Measurements from ENCODE around the gene HOOK1.

HOOK1 gene

GRCh38 chr1:59866462-59866861, 51.7 kb downstream of the HOOK1 start:
- H3K4me3 ChIP-seq (ENCODE audit: insufficient read depth in 1 of 2, low read depth in 1 of 2, low read length in 2 of 2): no peak overlapping the region
- no peak overlapping the region for H2AFZ ChIP-seq (ENCODE audit: low read depth, low read length)
- H3K27ac ChIP-seq (ENCODE audit: low read length, poor library complexity, severe bottlenecking): no peak overlapping the region
- H2BK120ac ChIP-seq (ENCODE audit: low read depth, low read length): no peak overlapping the region
- H3K36me3 ChIP-seq (ENCODE audit: control insufficient read depth in 1 of 2, insufficient read depth in 2 of 2, low read depth in 1 of 2, low read length in 2 of 2): no peaks in the 10 kb centered on the region
- H2BK12ac ChIP-seq (ENCODE audit: low read length in 2 of 2): no peak overlapping the region
- no peaks in the 10 kb centered on the region for H3K79me1 ChIP-seq (replicated peaks; ENCODE audit: low read length, poor library complexity, severe bottlenecking)
- H3K9me3 ChIP-seq (ENCODE audit: control insufficient read depth, low read length): no peaks in the 10 kb centered on the region
- H2BK15ac ChIP-seq (ENCODE audit: low read depth, poor library complexity, severe bottlenecking): no peak overlapping the region
- no peak overlapping the region for H3K23ac ChIP-seq (ENCODE audit: low read length in 2 of 2)
- WGBS: no CpG with 5 or more reads among the region's 2 CpGs
- H2BK5ac ChIP-seq (ENCODE audit: low read depth, low read length, poor library complexity, severe bottlenecking): no peak overlapping the region
- no peak overlapping the region for H2AK5ac ChIP-seq (ENCODE audit: low read length, severe bottlenecking)
- no peaks in the 10 kb centered on the region for H3K4me1 ChIP-seq (ENCODE audit: control insufficient read depth, insufficient read depth, low read depth, low read length)
- DNase-seq: no peak
- no peak overlapping the region for H3K4me2 ChIP-seq (ENCODE audit: low read length, poor library complexity, severe bottlenecking)
- H4K8ac ChIP-seq (ENCODE audit: low read length): no peak overlapping the region
- no peak overlapping the region for H3K18ac ChIP-seq (ENCODE audit: low read depth in 1 of 2, low read length in 2 of 2)
- no peak overlapping the region for H3K4ac ChIP-seq (ENCODE audit: low read depth in 1 of 2, low read length in 2 of 2)
- no peaks in the 10 kb centered on the region for H3K27me3 ChIP-seq (ENCODE audit: control insufficient read depth in 1 of 2, insufficient read depth in 1 of 2, low read length in 2 of 2)
- H4K91ac ChIP-seq (ENCODE audit: low read length): no peak overlapping the region
- H3K14ac ChIP-seq (ENCODE audit: low read length in 2 of 2): no peak overlapping the region
- no peak overlapping the region for H3K9ac ChIP-seq (ENCODE audit: low read length)

DNA sequence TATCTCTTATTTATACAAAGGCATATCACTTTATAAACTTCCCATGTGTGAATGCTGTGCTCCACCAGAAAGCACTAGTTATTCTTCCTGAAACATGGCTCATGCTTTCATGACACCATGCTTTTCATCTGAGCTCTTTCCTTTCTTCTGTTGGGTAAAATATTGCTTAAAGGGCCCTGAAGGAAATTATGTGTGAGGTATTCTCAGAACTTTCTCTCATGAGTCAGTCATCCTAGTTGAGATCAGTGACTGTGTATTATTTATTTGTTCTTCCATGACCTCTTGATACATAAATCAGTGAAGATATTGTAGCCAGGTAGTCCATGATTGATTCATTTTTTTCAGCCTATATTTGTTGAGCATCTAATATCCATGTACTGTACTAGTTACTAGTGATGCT, 57.0 kb downstream of the HOOK1 start:
- H3K27me3 ChIP-seq (ENCODE audit: control insufficient read depth in 1 of 2, insufficient read depth in 1 of 2, low read length in 2 of 2): no peaks in the 10 kb centered on the region
- no peak overlapping the region for H2BK15ac ChIP-seq (ENCODE audit: low read depth, poor library complexity, severe bottlenecking)
- H3K9ac ChIP-seq (ENCODE audit: low read length): no peak overlapping the region
- peaks cover 0 to 3% of the 10 kb centered on the region in 2 experiments for H3K36me3 ChIP-seq (ENCODE audit: control insufficient read depth in 1 of 2, insufficient read depth in 2 of 2, low read depth in 1 of 2, low read length in 2 of 2)
- no peak overlapping the region for H4K91ac ChIP-seq (ENCODE audit: low read length)
- no peak overlapping the region for H3K4me3 ChIP-seq (ENCODE audit: insufficient read depth in 1 of 2, low read depth in 1 of 2, low read length in 2 of 2)
- no peak overlapping the region for H3K14ac ChIP-seq (ENCODE audit: low read length in 2 of 2)
- H2AFZ ChIP-seq (ENCODE audit: low read depth, low read length): no peak overlapping the region
- H3K9me3 ChIP-seq (ENCODE audit: control insufficient read depth, low read length): no peaks in the 10 kb centered on the region
- no peak overlapping the region for H3K18ac ChIP-seq (ENCODE audit: low read depth in 1 of 2, low read length in 2 of 2)
- H3K79me1 ChIP-seq (replicated peaks; ENCODE audit: low read length, poor library complexity, severe bottlenecking): no peaks in the 10 kb centered on the region
- H3K4ac ChIP-seq (ENCODE audit: low read depth in 1 of 2, low read length in 2 of 2): no peak overlapping the region
- DNase-seq: no peak
- no peak overlapping the region for H2BK120ac ChIP-seq (ENCODE audit: low read depth, low read length)
- no peak overlapping the region for H3K27ac ChIP-seq (ENCODE audit: low read length, poor library complexity, severe bottlenecking)
- no peak overlapping the region for H2BK12ac ChIP-seq (ENCODE audit: low read length in 2 of 2)
- H2BK5ac ChIP-seq (ENCODE audit: low read depth, low read length, poor library complexity, severe bottlenecking): no peak overlapping the region
- no peak overlapping the region for H3K4me2 ChIP-seq (ENCODE audit: low read length, poor library complexity, severe bottlenecking)
- no peaks in the 10 kb centered on the region for H3K4me1 ChIP-seq (ENCODE audit: control insufficient read depth, insufficient read depth, low read depth, low read length)
- H3K23ac ChIP-seq (ENCODE audit: low read length in 2 of 2): no peak overlapping the region
- no peak overlapping the region for H4K8ac ChIP-seq (ENCODE audit: low read length)
- no peak overlapping the region for H2AK5ac ChIP-seq (ENCODE audit: low read length, severe bottlenecking)

DNA sequence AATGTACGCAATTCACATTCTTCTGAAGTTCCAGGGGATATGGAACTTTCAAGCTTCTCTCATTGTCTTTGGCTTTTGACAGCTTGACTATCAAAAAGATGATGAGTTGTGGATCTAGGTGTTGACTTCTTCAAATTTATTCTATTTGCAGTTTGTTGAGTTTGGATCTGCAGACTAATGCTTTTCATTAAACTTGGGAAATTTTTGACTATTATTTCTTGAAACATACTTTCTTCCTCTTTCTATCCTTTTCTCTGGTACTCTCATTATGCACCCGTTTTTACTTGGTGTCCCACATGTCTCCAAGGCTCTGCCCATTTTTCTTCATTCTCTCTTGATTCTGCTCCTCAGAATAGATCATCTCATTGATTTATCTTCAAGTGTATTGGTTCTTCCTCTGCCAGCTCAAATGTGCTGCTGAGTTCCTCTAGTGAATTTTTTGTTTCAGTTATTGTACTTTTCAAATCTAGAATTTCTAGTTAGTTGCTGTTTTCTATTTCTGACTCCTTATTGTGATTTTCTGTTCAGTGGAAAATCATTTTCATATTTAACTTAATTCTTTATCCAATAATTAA, 62.4 kb downstream of the HOOK1 start:
- Histone ChIP-seq H3K36me3 (ENCODE audit: control insufficient read depth in 1 of 2, insufficient read depth in 2 of 2, low read depth in 1 of 2, low read length in 2 of 2) (peaks cover 0 to 3% of the 10 kb centered on the region in 2 experiments), H4K8ac (ENCODE audit: low read length) (no peak overlapping the region), H3K4ac (ENCODE audit: low read depth in 1 of 2, low read length in 2 of 2) (no peak overlapping the region), H2AFZ (ENCODE audit: low read depth, low read length) (no peak overlapping the region), H3K27ac (ENCODE audit: low read length, poor library complexity, severe bottlenecking) (no peak overlapping the region), H3K9me3 (ENCODE audit: control insufficient read depth, low read length) (peaks cover 4% of the 10 kb centered on the region), H3K18ac (ENCODE audit: low read depth in 1 of 2, low read length in 2 of 2) (no peak overlapping the region), H3K9ac (ENCODE audit: low read length) (no peak overlapping the region), H2BK5ac (ENCODE audit: low read depth, low read length, poor library complexity, severe bottlenecking) (no peak overlapping the region), H2BK12ac (ENCODE audit: low read length in 2 of 2) (no peak overlapping the region), H3K79me1 (replicated peaks; ENCODE audit: low read length, poor library complexity, severe bottlenecking) (no peaks in the 10 kb centered on the region), H3K4me1 (ENCODE audit: control insufficient read depth, insufficient read depth, low read depth, low read length) (no peaks in the 10 kb centered on the region), H3K4me3 (ENCODE audit: insufficient read depth in 1 of 2, low read depth in 1 of 2, low read length in 2 of 2) (no peak overlapping the region), H2AK5ac (ENCODE audit: low read length, severe bottlenecking) (no peak overlapping the region), H3K23ac (ENCODE audit: low read length in 2 of 2) (no peak overlapping the region), H4K91ac (ENCODE audit: low read length) (no peak overlapping the region), H3K14ac (ENCODE audit: low read length in 2 of 2) (no peak overlapping the region), H3K4me2 (ENCODE audit: low read length, poor library complexity, severe bottlenecking) (no peak overlapping the region), H3K27me3 (ENCODE audit: control insufficient read depth in 1 of 2, insufficient read depth in 1 of 2, low read length in 2 of 2) (no peaks in the 10 kb centered on the region), H2BK15ac (ENCODE audit: low read depth, poor library complexity, severe bottlenecking) (no peak overlapping the region), H2BK120ac (ENCODE audit: low read depth, low read length) (no peak overlapping the region)
- no peak for DNase-seq
- 79% methylated on average over 2 of the region's 2 CpGs for WGBS

GRCh38 chr1:59878370-59878769, 63.6 kb downstream of the HOOK1 start:
- Histone ChIP-seq H3K9me3 (ENCODE audit: control insufficient read depth, low read length) (peaks cover 4% of the 10 kb centered on the region), H3K36me3 (ENCODE audit: control insufficient read depth in 1 of 2, insufficient read depth in 2 of 2, low read depth in 1 of 2, low read length in 2 of 2) (no peaks in the 10 kb centered on the region), H2BK12ac (ENCODE audit: low read length in 2 of 2) (no peak overlapping the region), H2BK15ac (ENCODE audit: low read depth, poor library complexity, severe bottlenecking) (no peak overlapping the region), H4K8ac (ENCODE audit: low read length) (no peak overlapping the region), H2AK5ac (ENCODE audit: low read length, severe bottlenecking) (no peak overlapping the region), H2AFZ (ENCODE audit: low read depth, low read length) (no peak overlapping the region), H3K23ac (ENCODE audit: low read length in 2 of 2) (no peak overlapping the region), H3K18ac (ENCODE audit: low read depth in 1 of 2, low read length in 2 of 2) (no peak overlapping the region), H2BK120ac (ENCODE audit: low read depth, low read length) (no peak overlapping the region), H3K14ac (ENCODE audit: low read length in 2 of 2) (no peak overlapping the region), H3K27ac (ENCODE audit: low read length, poor library complexity, severe bottlenecking) (no peak overlapping the region), H3K79me1 (replicated peaks; ENCODE audit: low read length, poor library complexity, severe bottlenecking) (no peaks in the 10 kb centered on the region), H3K27me3 (ENCODE audit: control insufficient read depth in 1 of 2, insufficient read depth in 1 of 2, low read length in 2 of 2) (no peaks in the 10 kb centered on the region), H2BK5ac (ENCODE audit: low read depth, low read length, poor library complexity, severe bottlenecking) (no peak overlapping the region), H3K4me3 (ENCODE audit: insufficient read depth in 1 of 2, low read depth in 1 of 2, low read length in 2 of 2) (no peak overlapping the region), H3K4me2 (ENCODE audit: low read length, poor library complexity, severe bottlenecking) (no peak overlapping the region), H4K91ac (ENCODE audit: low read length) (no peak overlapping the region), H3K4ac (ENCODE audit: low read depth in 1 of 2, low read length in 2 of 2) (no peak overlapping the region), H3K4me1 (ENCODE audit: control insufficient read depth, insufficient read depth, low read depth, low read length) (no peaks in the 10 kb centered on the region), H3K9ac (ENCODE audit: low read length) (no peak overlapping the region)
- WGBS: 79% methylated on average over 3 of the region's 3 CpGs
- no peak for DNase-seq
